ENCODE measurements around the gene LRRK2.

- TF ChIP-seq GATA2 (IDR thresholded peaks at IDR 0.05; ENCODE audit: low read depth, low read length) (no peak), GATA3 (IDR thresholded peaks at IDR 0.05; ENCODE audit: low read depth, low read length) (no peak)
These were observed 36.1 kb upstream of the LRRK2 start for GRCh38 chr12:40188558-40189320.

All from SH-SY5Y (cell line).